ENCODE data around the gene CD276.

CD276 gene

DNA sequence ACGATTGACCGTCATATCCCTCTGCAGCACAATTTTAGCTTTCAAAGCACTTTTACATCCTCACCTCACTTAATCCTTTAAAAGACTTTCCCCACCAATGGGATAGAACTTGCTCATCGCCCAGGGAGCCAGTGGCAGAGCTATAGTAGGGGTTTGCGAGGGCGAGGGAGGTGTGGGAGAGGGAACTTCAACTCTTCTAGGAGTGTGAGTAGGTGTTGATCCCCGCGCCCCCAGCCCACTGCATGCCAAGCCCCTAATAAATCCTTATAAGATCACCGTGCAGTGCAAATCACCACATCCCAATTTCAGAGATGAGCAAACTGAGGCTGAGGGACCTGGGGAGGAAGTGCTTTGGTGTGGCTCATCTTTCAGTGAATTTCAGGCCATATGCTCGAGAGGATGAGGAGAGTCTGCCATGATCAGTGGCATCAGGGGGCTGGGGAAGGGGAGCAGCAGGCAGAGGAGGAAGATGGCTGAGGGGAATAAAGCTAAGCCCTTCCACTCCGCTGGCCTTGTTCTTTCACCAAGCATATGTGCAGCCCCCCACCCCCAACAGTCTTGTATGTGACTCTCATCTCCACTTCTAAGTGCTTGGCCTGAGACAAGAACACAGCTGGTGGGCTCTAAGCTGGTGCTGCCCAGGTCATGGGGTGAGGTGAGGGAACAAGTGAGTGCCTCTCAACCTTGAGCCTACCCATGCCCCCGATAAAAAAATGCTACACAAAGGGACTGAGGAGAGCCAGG is 63.8 kb downstream of the CD276 start:
- DNase-seq (ENCODE audit: low spot score), result no peak

DNA sequence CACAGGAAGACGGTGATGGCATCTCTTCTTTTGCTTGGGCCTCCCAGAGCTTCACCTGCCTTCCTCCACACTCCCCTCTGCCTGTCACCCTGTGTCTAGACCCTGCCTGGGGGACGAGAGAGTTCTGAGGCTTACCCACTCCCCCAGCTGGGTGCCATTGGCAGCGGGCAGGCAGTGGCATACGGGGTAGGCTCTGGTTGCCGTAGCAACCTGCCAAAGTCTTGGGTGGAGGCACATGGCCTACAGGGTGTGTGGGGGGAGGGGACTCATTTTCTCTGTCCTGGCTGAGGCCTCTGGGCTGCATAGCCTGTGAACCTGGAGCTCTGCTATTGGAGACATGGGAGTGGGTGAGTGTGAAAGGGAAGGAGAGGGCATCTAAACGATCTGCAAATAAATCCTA is 64.5 kb downstream of the CD276 start:
- DNase-seq (ENCODE audit: low spot score), result no peak

DNA sequence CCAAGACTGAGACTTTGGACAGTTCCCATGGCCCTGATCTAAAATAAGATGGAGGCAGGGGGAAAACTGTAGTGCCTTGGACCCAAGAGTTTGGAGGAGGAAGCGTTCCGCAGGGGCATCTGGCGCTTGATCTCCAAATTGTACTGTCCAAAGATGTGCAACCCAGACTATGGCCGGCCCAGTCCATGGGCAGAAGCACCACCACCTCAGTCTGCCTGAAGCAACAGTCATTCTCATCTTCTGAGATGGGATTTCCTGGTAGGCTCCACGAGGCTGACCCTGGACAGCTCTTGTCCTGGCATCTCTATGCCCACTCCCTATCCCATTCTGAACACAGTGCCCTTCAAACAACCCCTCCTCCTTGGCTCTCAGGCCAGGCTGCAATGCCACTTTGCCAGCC is 65.3 kb downstream of the CD276 start:
- DNase-seq (ENCODE audit: low spot score), result no peak

DNA sequence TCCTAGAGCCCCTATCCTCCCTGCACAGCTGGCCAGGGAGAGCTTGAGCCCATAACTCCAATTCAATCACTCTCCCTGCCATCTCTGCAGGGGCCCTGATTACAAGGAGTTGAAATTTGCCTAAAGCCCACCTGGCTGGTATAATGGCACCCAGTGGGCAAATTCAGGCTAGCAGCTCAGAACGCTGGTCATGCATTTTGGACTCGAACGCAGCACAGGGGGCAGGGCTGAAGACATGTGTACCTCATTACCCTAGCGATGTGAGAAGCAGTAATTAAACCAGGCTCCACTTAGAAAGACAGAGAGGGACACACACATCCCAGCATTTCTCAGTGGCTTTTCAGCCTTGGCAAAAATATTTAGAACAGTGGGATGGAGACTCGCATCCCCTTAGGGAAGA is 65.8 kb downstream of the CD276 start:
- DNase-seq (ENCODE audit: low spot score), result no peak

DNA sequence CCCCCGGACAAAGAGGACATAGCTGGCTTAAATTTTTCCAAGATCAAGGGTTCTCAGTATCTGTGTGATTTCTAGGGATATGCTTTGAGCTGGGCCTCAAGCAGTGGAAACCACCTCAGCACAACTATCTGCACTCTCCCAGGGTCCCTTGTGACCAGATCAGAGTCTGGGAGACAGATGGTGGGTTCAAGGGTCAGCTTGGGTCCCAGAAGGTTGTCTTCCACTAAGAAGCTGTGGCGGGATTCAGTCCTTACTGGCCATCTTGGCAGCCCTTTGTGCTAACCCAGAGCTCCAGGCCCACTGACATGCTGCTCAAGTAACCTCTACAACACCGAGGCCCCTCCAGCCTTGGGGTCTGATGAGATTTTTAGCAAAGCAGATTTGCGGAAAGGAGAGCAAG is 66.3 kb downstream of the CD276 start:
- DNase-seq (ENCODE audit: low spot score), result no peak

DNA sequence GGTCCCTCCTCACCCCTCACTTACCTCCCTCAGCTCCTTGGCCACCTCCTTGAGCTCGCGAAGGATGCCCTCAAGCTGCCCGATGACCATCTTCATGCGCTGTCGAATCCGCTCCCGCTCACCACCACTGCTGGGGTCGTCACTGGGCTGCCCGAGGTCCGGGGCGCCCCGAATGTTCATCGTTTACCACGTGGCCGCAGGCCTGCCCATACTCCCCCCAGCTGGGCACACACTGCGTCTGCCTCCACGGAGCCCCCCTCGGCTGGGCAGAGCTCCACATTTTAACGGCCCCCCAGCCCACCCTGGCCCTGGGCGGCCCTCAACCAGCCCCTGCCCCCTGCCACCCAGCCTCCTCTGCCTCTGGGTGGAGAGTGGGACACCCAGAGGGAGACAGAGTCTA is 66.8 kb downstream of the CD276 start:
- DNase-seq (ENCODE audit: low spot score), result no peak

DNA sequence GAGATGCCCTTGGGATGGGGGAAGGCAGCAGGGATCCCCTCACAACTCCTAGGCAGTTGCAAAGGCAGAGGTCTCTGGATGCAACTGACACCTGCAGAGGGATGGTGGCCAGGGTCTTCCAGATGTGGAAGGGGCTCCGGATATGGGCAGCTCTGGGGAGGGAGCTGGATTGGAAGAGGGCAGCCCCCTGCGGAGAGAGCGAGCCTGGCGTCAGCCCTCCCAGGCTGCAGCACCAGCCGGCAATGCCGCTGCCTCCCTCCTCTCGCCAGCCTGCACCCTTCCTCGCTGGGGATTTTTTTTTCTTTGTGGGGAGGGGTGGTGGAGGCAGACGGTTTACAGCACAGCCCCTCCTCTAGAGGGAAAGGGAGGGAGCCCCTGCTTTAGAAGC is 67.3 kb downstream of the CD276 start:
- no peak for DNase-seq (ENCODE audit: low spot score)

DNA sequence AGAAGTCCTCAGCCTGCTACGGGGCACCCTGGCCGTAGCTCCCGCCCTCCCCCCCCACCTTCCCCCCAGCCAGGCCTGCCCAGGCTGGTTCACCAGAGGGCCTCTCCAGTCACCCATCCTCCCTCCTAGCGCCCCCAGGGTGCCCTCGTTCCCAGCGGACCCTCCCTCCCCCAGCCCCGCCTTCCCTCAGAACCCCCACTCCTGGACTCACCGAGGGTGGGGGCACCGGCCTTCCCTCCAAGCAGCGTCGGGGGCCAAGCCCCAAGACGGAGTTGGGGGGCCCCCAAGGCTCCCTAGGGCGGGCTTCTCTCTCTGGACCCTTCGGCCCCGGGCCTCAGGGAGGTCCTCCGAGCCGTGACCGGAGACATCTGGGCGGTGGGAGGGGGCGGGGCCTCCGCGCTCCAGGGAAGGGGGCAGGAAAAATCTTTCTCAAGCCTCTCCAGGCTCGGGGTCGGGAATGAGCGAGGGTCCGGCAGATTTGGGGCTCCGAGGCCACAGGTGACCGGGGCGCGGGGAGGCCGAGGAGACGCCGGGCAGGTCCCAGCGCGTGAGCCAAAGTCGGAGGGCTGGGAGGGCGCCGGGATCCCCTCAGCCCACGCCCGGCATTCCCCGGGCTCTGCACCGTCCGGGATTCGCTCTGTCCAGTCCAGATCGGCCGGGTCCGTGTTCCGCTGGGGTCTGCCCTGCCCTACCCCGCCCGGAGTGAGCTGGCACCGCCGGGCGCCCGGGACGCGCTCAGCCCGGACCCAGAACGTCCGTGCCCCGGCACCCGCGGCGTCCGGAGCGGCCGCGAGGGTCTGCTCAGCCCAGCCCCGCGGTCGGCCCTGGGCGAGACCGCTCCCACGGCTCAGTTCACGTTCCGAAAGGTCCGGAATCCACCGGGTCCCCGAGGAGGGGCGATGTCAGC is 68.0 kb downstream of the CD276 start:
- no peak for DNase-seq (ENCODE audit: low spot score)

DNA sequence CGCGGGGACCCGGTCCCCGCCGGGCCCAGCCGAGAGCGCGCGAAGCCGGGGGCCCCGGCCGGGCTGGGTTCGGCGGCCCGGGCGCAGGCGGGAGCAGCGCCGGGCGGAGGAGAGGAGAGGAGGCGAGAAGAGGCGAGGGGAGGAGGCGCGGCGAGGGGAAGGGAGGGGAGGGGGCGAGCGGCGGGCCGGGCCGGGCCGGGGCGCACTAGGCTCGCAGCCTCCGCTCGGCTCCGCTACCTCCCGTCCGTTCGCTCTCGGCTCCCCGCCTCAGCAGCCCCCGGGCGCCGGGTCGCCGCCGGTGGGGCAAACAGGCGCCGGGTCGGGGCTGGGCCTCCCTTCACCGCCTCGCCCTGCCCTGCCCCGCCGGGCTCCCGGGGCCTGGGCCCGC is 68.6 kb downstream of the CD276 start:
- DNase-seq (ENCODE audit: low spot score), result no peak

DNA sequence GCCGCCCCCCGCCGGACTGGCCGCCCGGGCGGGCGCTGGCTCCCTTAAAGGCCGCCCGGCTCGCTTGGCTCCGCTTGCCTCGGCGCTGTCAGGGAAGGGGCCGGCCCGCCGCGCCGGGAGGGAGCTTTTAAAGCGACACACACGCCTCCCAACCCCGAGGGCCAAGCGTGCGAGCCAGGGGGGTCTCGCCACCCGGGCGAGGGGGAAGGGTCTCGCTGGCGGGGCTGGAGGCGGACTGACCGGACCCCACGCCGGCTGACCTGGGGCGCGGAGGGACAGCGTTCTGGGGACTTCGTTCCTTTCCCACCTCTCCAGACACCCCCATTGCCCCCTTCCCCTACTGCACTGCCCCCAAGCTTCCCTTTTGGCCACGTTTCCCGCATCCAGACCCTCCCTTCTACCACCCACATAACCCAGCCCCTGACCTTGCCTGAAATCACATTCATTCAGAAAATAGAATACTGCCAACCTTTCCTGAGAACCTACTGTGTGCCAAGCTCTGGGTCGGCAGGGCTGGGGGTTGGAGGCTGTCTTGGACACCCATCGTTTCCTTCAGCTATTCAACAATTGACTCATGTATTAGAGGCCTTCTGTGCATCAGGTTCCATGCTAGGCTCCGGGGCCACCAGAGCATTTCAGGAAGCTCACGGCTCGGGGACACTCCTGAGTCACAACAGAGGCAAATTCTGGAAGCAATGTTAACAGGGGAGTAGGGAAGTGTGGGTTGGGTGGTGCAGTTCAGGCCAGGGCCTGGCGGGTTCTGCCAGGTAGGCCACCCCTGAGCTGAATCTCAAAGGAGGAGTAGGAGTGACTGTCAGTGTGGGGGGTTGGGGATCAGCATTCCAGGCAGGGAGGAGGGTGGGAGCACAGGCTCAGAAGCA is 69.3 kb downstream of the CD276 start, which contains the start of gene INSYN1:
TSS of gene INSYN1 (minus strand) at position 102 of the 881 bp plus-strand sequence. CDS start 2,221 bp downstream, outside the sequence.
- DNase-seq (ENCODE audit: low spot score), result no peak

DNA sequence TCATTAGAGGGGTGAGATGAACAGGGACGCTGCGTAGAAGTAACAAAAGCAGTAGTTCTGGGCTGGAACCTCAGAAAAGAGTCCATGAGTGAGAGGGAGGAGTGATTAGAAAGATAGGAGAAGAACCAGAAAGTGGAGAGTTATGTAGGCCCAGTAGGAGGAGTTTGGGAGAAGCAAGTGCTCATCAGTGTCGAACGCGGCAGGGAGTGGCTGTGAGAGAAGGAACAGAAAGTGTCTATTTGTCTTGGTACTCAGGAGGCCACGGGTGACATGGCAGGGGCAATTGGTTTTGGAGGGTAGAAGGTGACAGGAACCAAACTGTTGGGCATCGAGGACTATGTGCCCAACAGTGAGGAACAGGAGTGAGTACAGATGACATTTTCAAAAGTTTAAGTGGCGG is 70.3 kb downstream of the CD276 start:
- no peak for DNase-seq (ENCODE audit: low spot score)

DNA sequence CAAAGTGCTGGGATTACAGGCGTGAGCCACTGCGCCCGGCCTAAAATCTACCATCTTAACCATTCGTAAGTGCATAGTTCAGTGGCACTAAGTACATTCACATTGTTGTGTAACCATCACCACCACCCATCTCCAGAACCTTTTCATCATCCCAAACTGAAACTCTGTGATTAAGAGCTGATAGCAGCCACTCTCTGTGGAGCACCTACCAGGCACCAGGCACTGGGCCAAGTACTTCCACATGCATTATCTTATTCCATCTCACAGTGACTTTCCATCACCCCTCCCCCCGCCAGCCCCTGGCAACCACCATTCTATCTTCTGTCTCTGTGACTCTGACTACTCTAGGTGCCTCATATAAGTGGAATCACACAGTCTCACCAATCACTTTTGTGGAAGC is 71.3 kb downstream of the CD276 start:
- DNase-seq (ENCODE audit: low spot score), result no peak

DNA sequence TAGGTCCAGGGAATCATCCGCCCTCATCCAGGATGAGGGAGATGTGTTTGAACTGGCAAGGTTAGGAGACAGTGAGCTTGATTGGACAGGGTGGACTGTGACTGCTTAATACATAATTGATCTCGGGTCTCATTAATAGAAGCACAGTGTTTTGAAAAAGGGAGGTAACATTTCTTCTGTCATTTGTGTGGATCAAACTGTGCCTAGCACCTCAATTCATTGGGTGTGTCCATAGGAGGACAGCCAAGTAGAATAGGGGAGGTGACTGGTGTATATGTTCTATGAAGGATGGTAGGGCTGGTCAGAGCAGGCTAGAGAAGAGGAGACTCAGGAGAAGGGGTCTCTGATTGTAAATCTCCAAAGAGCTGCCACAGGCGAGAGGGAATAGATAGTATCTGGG is 71.8 kb downstream of the CD276 start:
- DNase-seq (ENCODE audit: low spot score), result no peak

DNA sequence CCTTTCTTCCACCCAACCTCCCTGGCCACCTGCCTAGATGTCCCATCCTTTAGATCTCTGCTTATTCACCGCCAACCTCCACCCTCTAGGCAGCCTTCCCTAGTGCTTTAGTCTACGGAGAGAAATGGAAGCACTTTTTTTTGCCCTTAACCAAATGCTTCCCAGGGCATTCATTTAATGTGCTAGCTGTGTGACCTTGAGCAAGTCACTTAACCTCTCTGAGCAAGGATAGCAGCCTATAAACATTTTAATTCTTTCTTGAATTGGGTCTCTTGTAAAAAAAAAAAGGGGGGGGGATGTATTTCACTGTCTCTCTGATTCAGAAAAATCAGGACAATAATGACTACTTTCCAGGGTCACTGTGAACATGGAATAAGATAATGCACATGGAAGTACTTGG is 72.2 kb downstream of the CD276 start:
- DNase-seq (ENCODE audit: low spot score), result no peak

DNA sequence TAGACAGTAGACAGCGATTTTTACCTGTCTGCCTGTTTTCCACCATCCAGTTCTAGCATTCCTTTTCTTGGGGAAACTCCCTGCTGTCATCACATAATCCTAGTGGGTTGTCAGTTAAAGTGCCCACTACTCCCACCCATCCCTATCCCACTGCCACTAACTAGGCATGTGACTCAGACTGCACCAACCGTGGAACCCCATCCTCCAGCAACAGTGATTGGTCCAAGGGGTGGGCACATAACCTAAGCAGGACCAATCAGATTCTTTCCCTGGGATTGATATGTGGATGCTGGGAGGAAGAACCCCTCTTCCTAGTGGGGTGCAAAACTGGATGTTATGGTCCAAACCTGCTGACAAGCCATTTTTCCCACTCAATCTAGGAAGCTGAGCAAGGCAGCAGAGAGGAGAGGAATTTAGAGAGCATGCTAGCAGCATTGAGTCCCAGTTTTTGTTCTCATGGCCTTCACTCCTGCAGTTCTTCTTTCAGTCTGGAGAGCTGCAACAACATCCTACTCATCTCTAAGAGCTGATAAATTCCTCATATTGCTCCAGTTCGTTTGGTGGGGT is 72.8 kb downstream of the CD276 start:
- DNase-seq (ENCODE audit: low spot score), result no peak

DNA sequence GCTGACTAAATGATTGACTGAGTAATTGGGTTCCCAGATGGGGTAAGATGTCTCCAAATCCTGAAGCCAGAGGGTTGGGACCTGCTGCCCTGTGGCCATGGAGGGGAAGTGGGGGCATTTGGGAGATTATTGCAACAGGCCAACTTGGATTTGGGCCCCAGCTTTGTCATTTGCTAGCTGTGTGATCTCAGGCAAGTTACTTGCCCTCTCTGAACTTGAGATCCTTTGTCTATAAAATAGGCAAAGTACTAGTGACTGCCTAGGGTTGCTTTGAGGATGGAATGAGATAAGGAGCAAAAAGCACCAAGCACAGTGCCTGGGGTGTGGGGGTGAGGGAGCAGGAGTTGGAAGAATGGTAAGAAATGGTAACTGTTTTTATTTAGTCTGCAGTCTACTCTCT is 73.4 kb downstream of the CD276 start:
- DNase-seq (ENCODE audit: low spot score), result no peak

DNA sequence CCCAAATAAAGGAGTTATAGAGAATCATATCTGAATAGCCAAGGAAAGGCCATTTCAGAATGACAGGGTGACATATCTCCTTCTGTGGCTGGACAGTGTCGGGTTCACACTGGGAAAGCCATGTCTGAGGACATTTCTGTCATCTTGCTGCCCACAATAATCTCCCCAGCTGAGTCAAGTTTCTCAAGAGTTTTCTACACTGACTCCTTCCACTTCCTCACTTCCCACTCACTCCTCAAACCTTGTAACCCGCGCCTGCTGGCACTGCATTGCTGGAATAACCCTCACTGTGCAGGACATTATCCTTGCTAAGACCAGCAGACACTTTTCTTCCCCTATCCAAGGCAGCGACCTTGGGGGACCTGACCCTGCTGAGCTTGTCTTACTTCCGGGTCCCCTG is 74.3 kb downstream of the CD276 start:
- DNase-seq (ENCODE audit: low spot score), result no peak

DNA sequence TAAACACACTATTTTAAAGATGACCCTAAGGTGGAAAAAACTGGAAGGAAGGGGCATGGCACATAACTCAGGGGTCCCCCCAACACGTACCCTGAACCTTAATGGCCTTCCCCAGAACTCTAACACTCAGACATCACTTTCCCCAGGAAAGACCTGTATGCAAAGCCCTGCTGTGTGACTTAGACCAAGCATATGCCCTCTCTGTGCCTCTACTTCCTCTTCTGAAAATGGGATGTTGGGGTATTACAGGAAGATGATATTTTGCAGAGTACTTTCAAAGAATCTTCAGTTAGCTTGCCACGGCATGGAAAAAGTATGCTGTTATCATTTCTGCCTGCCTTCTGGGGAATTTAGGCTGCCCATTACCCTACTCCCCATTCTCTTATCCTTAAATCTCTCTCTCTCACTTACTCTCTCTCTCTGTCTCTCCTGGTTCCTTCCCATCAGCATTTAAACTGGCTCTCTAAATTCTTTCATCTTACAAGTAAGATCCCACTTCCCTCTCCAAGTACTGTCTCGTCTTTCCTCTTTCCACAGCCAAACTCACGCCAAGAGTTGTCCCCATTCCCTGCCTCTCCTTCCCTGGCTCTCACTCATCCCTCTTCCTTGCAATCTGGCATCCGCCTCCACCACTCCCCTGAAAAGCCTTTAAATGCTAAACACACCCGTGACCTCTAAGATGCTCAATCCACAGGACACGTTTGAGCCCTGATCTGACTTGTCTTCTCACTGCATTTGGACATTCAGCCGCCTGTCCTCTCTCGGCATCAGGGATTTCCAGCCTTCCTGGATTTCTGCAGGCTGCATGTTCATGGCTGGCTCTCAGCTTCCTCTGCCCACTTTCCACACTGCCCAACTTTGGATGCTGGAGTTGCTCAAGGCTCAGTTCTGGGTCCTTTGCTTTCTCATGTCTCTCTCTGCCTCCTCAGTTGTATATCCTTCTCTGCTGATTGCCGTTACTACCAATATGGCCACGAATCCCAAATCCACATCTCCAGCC is 76.4 kb downstream of the CD276 start:
- DNase-seq (ENCODE audit: low spot score), result no peak

DNA sequence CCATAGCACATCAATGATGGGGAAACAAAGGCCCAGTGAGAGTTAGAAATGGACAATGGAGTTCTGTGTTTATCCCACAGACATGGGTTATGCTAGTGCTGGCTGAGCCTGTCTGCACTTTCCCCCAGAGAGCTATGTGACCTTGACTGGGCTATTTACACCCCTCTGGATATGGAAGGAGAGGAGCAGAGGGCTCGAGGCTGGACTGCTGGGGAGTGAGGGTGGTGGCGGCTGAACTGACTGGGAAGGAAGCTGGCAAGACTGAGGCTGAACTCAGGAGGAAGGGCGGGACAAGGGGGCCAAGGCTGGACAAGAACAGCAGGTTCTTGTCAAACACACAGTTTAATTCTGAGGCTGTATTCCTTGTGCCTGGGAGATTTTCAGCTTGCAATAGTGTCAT is 79.7 kb downstream of the CD276 start:
- no peak for DNase-seq (ENCODE audit: low spot score)
